Measurements from ENCODE around the gene LAMA2. TPM values are rescaled to one million over a fixed set of nuclear protein-coding genes. Genes with fewer than 3 reads are reported as not detected.
"Not testable (repeated sequence)": the region's sequence is repeated elsewhere in the genome, so short reads cannot be mapped to it uniquely, and the experiment has no call there.

The LAMA2 gene
- total RNA-seq, 1 donor from 2014 or later = 1.9 TPM

GRCh38 chr6:129050086-129050485 lies 167.1 kb downstream of the LAMA2 start:
- no peaks in the 10 kb centered on the region for H3K36me3 Mint-ChIP-seq (ENCODE audit: low read depth)
- TF ChIP-seq CTCF (IDR thresholded peaks at IDR 0.05) = no peak
- no peaks in the 10 kb centered on the region for H3K4me1 Mint-ChIP-seq (ENCODE audit: low read depth)
- peaks cover 3% of the 10 kb centered on the region for H3K27me3 Mint-ChIP-seq (ENCODE audit: low read depth)
- H3K9me3 Mint-ChIP-seq (ENCODE audit: low read depth) = no peaks in the 10 kb centered on the region
- no peak overlapping the region for H3K4me3 Mint-ChIP-seq (ENCODE audit: unreplicated experiment)
- no peak for DNase-seq (ENCODE audit: low spot score)
- H3K27ac Mint-ChIP-seq (ENCODE audit: unreplicated experiment) = no peak overlapping the region

GRCh38 chr6:129053143-129053542 lies 170.2 kb downstream of the LAMA2 start:
- H3K27ac Mint-ChIP-seq (ENCODE audit: unreplicated experiment); H3K36me3 Mint-ChIP-seq (ENCODE audit: low read depth); DNase-seq (ENCODE audit: low spot score); H3K4me3 Mint-ChIP-seq (ENCODE audit: unreplicated experiment); H3K9me3 Mint-ChIP-seq (ENCODE audit: low read depth); H3K27me3 Mint-ChIP-seq (ENCODE audit: low read depth); H3K4me1 Mint-ChIP-seq (ENCODE audit: low read depth): not testable (repeated sequence)

DNA sequence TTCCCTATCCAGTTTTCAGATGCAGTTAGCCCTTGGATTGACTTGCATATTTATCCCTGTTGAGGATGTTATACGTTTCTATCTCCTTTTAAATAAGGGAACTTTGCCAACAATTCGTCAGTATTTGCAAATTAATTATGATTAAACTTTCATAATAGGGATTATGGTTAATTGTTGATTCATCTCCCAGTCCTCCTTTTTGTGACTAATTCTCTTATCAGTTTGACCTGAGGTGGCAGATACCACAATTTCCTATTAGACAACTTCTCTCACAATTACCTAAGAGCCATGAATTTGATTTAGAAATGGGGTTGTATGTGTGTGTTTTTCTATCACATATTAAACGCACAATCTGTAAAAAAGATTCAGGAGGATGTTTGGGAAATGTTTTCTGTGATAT lies 172.9 kb downstream of the LAMA2 start:
- no peak for TF ChIP-seq CTCF (IDR thresholded peaks at IDR 0.05)
- DNase-seq (ENCODE audit: low spot score) = no peak

GRCh38 chr6:129059650-129060049 lies 176.7 kb downstream of the LAMA2 start:
- Mint-ChIP-seq H3K4me3 (ENCODE audit: unreplicated experiment) (no peak overlapping the region), H3K36me3 (ENCODE audit: low read depth) (no peaks in the 10 kb centered on the region), H3K9me3 (ENCODE audit: low read depth) (peaks cover 4% of the 10 kb centered on the region), H3K4me1 (ENCODE audit: low read depth) (no peaks in the 10 kb centered on the region), H3K27me3 (ENCODE audit: low read depth) (peaks cover 15% of the 10 kb centered on the region), H3K27ac (ENCODE audit: unreplicated experiment) (no peak overlapping the region)
- TF ChIP-seq CTCF (IDR thresholded peaks at IDR 0.05) = no peak
- no peak for DNase-seq (ENCODE audit: low spot score)

More for the DNA sequence above, 172.9 kb downstream of the LAMA2 start:
- H3K9me3 Mint-ChIP-seq (ENCODE audit: low read depth) = no peaks in the 10 kb centered on the region
- H3K27me3 Mint-ChIP-seq (ENCODE audit: low read depth) = peaks cover 12% of the 10 kb centered on the region
- no peak overlapping the region for H3K4me3 Mint-ChIP-seq (ENCODE audit: unreplicated experiment)
- no peak overlapping the region for H3K27ac Mint-ChIP-seq (ENCODE audit: unreplicated experiment)
- no peaks in the 10 kb centered on the region for H3K4me1 Mint-ChIP-seq (ENCODE audit: low read depth)
- H3K36me3 Mint-ChIP-seq (ENCODE audit: low read depth) = no peaks in the 10 kb centered on the region

DNA sequence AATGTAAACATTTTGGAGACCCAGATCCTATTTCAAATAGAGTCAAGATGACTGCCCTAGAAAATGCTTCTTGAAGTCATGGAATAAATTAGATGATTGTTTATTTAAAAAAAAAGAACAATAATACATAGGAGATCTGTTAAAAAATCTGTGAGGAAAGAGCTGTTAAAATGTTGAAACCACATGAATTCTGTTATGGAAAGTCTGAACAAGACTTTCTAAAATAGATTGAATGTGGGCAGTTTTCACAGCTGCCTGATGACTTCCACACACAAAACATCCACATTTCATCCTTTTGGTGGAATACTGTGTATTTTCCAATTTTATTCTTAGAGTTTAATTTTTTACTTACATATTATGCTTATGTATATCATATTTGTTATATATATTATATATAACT lies 186.1 kb downstream of the LAMA2 start:
- H3K9me3 Mint-ChIP-seq (ENCODE audit: low read depth) = peaks cover 12% of the 10 kb centered on the region
- peaks cover 3% of the 10 kb centered on the region for H3K36me3 Mint-ChIP-seq (ENCODE audit: low read depth)

More for the DNA sequence above, 186.1 kb downstream of the LAMA2 start:
- Mint-ChIP-seq H3K4me3 (ENCODE audit: unreplicated experiment) (no peak overlapping the region), H3K4me1 (ENCODE audit: low read depth) (no peaks in the 10 kb centered on the region), H3K27me3 (ENCODE audit: low read depth) (peaks cover 14% of the 10 kb centered on the region), H3K27ac (ENCODE audit: unreplicated experiment) (no peak overlapping the region)
- no peak for TF ChIP-seq CTCF (IDR thresholded peaks at IDR 0.05)
- DNase-seq (ENCODE audit: low spot score) = no peak

Data from chondrocyte (in vitro differentiated cells).